GM20000 (cell line): ENCODE measurements around the gene MICAL3.

Experiments used
- DNase-seq: peaks from one replicate; pipeline ENCODE4 v3.0.0; 2012; ENCODE audit warnings: low spot score
- TF ChIP-seq, protein P1 (sequence below): IDR thresholded peaks from 2 replicates; pipeline ENCODE4 v1.5.1; 2012; ENCODE audit warnings: mild to moderate bottlenecking, control low read depth; ENCODE audit errors: extremely low read depth, missing control alignments

The MICAL3 gene

DNA sequence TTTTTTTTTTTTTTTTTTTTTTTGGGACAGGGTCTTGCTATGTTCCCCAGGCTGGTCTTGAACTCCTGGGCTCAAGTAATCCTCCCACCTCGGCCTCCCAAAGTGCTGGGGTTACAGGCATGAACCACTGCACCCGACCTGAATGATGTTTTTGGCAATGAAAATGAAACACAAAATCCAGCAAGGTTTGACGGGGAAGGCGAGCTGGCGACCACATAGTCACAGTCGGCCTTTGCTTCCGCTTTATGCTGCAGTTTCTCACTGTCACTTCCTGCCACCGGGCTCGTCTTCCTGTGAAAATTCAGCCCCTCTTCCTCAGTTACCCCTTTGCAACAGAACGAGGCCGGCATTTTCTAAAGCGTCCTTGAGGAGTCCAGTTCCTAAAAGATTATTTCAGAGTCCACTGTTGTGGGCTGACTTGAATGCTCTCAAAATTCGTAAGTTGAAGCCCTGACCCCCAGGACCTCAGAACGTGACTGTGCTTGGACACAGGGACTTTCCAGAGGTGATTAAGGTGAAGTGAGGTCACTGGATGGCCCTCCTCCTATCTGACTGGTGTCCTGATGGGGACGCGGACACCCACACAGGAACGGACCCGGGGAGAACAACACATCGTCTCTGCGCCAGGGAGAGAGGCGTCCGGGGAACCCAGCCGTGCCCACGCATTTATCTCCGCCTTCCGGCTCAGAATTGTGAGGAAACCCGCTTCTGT lies 247.2 kb downstream of the MICAL3 start:
- TF ChIP-seq, protein P1, sequence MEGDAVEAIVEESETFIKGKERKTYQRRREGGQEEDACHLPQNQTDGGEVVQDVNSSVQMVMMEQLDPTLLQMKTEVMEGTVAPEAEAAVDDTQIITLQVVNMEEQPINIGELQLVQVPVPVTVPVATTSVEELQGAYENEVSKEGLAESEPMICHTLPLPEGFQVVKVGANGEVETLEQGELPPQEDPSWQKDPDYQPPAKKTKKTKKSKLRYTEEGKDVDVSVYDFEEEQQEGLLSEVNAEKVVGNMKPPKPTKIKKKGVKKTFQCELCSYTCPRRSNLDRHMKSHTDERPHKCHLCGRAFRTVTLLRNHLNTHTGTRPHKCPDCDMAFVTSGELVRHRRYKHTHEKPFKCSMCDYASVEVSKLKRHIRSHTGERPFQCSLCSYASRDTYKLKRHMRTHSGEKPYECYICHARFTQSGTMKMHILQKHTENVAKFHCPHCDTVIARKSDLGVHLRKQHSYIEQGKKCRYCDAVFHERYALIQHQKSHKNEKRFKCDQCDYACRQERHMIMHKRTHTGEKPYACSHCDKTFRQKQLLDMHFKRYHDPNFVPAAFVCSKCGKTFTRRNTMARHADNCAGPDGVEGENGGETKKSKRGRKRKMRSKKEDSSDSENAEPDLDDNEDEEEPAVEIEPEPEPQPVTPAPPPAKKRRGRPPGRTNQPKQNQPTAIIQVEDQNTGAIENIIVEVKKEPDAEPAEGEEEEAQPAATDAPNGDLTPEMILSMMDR, result no peak
- peak; percentile 88 for DNase-seq

DNA sequence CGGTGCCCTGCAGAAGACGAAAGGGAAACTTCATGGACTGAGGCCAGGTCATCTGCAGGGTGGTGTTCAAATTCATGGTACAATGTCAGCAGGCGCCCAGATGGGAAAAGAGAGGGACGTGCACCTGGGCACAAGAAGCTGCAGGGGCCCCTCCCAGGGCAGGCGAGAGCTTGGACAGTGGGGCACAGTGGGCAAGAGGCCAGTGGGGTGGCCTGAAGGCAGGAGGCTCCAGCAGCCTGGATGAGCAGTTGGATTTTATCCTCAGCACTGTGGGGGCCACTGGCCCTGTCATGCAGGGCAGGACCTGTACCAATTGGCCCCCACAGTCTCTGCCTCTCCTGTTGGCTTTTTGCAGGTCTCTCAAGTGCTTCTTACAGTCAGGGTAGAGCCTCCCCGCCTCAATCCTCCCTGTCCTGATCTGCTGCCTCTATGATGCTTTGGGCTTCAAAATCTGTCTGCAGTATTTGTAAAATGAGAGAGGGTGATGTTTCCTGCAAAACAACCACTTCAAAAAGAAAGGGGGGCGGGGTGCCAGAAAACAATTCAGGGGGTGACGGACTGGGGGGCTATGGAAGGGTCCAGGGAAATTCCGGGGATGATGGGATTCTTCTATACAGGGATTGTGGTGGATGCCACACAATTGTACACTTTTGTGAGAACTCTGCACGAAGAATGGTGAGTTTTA lies 248.4 kb downstream of the MICAL3 start:
- no peak for DNase-seq
- TF ChIP-seq, protein P1, result no peak

DNA sequence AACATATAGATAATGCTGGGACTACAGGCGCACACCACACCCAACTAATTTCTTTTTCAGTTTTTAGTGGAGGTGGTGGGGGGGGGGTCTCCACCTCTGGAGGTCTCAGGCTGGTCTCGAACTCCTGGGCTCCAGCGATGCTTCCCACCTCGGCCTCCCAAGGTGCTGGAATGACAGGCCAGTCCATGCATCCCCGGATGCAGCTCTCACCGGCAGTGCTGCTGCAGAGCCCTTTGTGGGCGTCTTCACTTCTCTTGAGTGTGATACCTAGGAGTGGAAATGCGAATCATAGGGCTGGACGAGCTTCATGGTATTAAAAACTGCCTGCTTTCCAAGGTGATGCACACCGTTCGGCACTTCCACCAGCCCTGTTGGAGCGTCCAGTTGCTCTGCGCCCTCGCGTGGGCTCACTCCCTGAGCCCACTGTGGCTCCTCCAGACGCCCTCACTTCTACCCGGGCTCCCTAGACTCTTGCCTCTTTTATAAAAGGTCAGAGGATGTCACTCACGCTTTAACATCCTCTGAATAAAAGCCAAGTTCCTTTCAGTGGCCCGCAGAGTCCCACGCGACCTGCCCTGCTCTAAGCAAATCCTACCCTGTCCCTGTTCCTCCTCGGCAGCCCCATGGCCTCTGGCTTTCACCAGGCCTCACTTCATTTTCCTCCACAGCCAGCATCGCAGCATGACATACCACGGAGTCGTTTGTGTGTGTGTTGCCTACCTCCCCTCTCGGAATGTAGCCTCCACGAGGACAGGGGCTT lies 249.3 kb downstream of the MICAL3 start:
- TF ChIP-seq, protein P1, result no peak
- no peak for DNase-seq

DNA sequence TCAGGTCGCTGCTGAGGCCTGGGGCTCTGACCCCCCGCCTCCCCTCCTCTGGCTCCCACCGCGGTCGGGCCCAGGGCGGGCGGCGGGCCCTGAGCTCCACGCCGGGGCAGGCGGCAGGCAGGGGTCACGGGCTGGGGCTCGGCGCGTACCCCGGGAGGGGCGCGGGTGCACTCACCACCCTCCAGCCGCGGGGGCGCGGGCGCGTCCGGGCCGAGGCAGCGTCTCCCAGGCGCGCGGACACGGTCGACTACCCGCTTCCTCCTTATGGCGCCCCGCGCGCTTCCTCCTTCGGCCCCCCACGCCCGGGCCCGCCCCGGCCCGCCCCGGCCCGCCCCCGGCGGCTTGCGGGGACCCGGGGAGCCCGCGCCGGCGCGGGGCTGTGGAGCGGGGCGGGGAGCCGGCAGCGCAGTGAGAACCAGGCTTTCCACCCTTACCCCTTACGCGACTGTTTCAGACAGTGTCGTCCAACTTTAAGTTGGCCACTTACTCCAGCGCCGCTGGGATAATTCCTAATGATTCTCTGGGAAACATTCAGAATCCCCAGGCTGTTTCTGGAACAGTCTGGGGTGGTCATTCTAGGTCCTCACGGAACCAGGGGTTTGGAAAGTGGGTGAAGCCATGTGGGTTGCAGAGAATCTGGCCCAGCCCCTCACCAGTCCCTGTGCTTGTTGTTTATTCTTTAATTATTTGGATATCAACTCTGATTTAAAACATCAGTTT lies 250.0 kb downstream of the MICAL3 start, which contains the start of gene BID:
Gene BID (minus strand): TSS at position 264 of the 720 bp plus-strand sequence. CDS start 24,353 bp downstream, outside the sequence.
- DNase-seq, result peak; percentile 85
- TF ChIP-seq, protein P1, result no peak

DNA sequence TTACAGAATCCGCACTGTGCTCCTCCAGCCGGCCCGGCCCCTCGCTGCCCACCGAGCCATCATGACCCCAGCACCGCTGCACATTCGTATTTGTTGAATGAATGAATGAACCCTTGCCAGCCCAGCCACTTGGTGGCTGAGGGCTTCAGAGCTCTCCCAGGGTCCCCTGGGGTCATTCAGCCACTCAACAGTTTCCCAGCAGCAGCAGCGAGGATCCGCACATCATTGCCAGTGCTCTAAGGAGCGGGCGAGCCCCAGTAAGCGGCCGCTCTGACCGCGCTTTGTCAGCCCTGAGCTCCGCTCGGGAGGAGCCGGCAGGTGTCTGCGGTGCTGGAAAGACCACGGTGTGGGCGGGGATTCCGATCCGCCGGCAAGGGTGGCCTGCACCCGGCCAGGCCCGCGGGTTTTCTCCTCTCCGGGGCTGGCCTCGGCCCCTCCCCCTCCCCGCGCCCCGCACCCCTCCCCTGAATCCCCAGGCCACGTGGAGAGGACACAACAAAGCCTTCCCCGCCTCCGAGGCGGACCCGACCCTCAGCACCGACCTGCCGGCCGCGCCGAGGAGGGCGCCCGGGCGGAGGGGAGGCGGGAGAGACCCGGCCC lies 250.7 kb downstream of the MICAL3 start:
- peak; percentile 78 for DNase-seq
- TF ChIP-seq, protein P1, result no peak

DNA sequence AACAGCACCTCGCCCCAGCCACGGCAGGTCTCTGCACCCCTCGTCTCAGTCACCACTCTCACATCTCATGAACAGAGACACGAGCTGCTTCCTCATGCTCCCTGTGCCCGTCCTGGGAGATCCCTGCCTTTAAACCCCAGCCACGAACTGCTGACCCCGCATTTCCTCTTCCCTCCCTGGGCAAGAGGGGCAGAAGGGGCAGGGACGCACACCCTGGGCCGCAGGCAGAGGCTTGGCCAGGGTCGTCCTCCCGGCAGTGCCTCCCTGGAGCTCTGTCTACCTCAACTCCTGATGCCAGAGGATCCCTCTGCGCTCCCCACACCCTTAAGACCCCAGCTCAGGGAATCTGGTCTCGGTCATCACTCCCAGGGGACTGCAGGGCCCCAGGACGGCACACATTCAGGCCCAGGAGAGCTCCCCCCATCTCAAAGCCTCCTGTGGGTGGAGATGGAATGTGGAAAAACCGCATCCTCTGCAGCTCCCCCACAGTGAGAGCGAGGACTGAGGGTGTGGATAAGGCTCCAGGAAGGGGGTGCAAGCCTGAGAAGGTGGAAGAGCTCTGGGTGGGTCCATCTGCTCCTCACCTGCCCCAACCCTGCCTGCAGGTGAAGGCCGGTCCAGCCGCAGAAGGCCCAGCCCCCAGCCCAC lies 251.3 kb downstream of the MICAL3 start:
- no peak for DNase-seq
- TF ChIP-seq, protein P1, result no peak
